GM19025 (cell line): Measurements from ENCODE around the gene KCNG3.

Source experiments
- ATAC-seq: cut with Tn5 transposase; IDR thresholded peaks from one replicate; pipeline ENCODE4 v1.9.1; 2021; ENCODE audit warnings: mild to moderate bottlenecking, low read depth, moderate library complexity; ENCODE audit not compliant: unreplicated experiment

The KCNG3 gene

GRCh38 chr2:42486145-42486906 lies 7.5 kb downstream of the KCNG3 start:
- ATAC-seq, result no peak

- ATAC-seq, result no peak
Observed at GRCh38 chr2:42480402-42480801, 13.4 kb downstream of the KCNG3 start.

GRCh38 chr2:42474765-42475454 lies 18.9 kb downstream of the KCNG3 start:
- ATAC-seq, result no peak

GRCh38 chr2:42470706-42471105 lies 23.1 kb downstream of the KCNG3 start:
- no peak for ATAC-seq

- no peak for ATAC-seq
Observed at GRCh38 chr2:42464631-42465030, 29.2 kb downstream of the KCNG3 start.

- ATAC-seq, result no peak
Observed at GRCh38 chr2:42463570-42463969, 30.2 kb downstream of the KCNG3 start.

GRCh38 chr2:42459296-42459695 lies 34.5 kb downstream of the KCNG3 start:
- ATAC-seq, result no peak

- no peak for ATAC-seq
Observed at GRCh38 chr2:42458396-42458795, 35.4 kb downstream of the KCNG3 start.

GRCh38 chr2:42457011-42457410 lies 36.8 kb downstream of the KCNG3 start:
- no peak for ATAC-seq

- ATAC-seq, result no peak
Observed at GRCh38 chr2:42456126-42456839, 37.5 kb downstream of the KCNG3 start.

GRCh38 chr2:42452545-42452944 lies 41.2 kb downstream of the KCNG3 start:
- no peak for ATAC-seq

- ATAC-seq, result no peak
Observed at GRCh38 chr2:42450136-42450535, 43.6 kb downstream of the KCNG3 start.

GRCh38 chr2:42449163-42450087 lies 44.4 kb downstream of the KCNG3 start:
- ATAC-seq, result no peak

GRCh38 chr2:42448163-42448562 lies 45.6 kb downstream of the KCNG3 start:
- no peak for ATAC-seq

GRCh38 chr2:42446503-42447271 lies 47.1 kb downstream of the KCNG3 start:
- ATAC-seq, result no peak

GRCh38 chr2:42443718-42444399 lies 49.9 kb downstream of the KCNG3 start:
- ATAC-seq, result no peak

GRCh38 chr2:42442774-42443173 lies 51.0 kb downstream of the KCNG3 start:
- ATAC-seq, result no peak

GRCh38 chr2:42438685-42439084 lies 55.1 kb downstream of the KCNG3 start:
- no peak for ATAC-seq

- ATAC-seq, result no peak
Observed at GRCh38 chr2:42436370-42436769, 57.4 kb downstream of the KCNG3 start.
